ENCODE data around the gene TAOK3.
"Not testable (repeated sequence)": the region's sequence is repeated elsewhere in the genome, so short reads cannot be mapped to it uniquely, and the experiment has no call there.

TAOK3 gene

GRCh38 chr12:118282767-118283166, 89.9 kb downstream of the TAOK3 start:
- H3K27me3 ChIP-seq (replicated peaks; ENCODE audit: insufficient read depth, low read length), result no peaks in the 10 kb centered on the region
- no peak overlapping the region for H2AFZ ChIP-seq (ENCODE audit: low read length)
- H3K4me1 ChIP-seq (ENCODE audit: low read length), result no peaks in the 10 kb centered on the region
- no peaks in the 10 kb centered on the region for H3K36me3 ChIP-seq (replicated peaks; ENCODE audit: insufficient read depth, low read length)
- TF ChIP-seq EZH2phosphoT487 (IDR thresholded peaks at IDR 0.05; ENCODE audit: low read length), result no peak
- no peak for TF ChIP-seq EZH2 (optimal IDR thresholded peaks at IDR 0.05; ENCODE audit: low read depth, low read length)
- no peak for TF ChIP-seq CTCF (IDR thresholded peaks at IDR 0.05; ENCODE audit: low read length)
- H4K20me1 ChIP-seq (ENCODE audit: insufficient read depth, low read length), result no peaks in the 10 kb centered on the region
- H3F3A ChIP-seq (ENCODE audit: insufficient read depth, low read length), result no peaks in the 10 kb centered on the region
- no peak overlapping the region for H3K4me2 ChIP-seq (ENCODE audit: low read depth, low read length)
- H3K9me3 ChIP-seq (replicated peaks; ENCODE audit: insufficient read depth, low read length), result no peaks in the 10 kb centered on the region
- no peaks in the 10 kb centered on the region for H3K79me2 ChIP-seq (ENCODE audit: low read length)
- no peak overlapping the region for H3K4me3 ChIP-seq (ENCODE audit: low read length)
- no peak for DNase-seq
- no peak overlapping the region for H3K9ac ChIP-seq (ENCODE audit: low read length)
- H3K9me2 ChIP-seq (replicated peaks; ENCODE audit: insufficient read depth, low read length), result no peaks in the 10 kb centered on the region
- no peak overlapping the region for H3K27ac ChIP-seq (ENCODE audit: low read length)

- not testable (repeated sequence) for H3F3A ChIP-seq (ENCODE audit: insufficient read depth, low read length); H3K9me2 ChIP-seq (replicated peaks; ENCODE audit: insufficient read depth, low read length); H3K79me2 ChIP-seq (ENCODE audit: low read length); H3K4me1 ChIP-seq (ENCODE audit: low read length); H3K4me2 ChIP-seq (ENCODE audit: low read depth, low read length); H2AFZ ChIP-seq (ENCODE audit: low read length); H3K9me3 ChIP-seq (replicated peaks; ENCODE audit: insufficient read depth, low read length); DNase-seq; H3K27me3 ChIP-seq (replicated peaks; ENCODE audit: insufficient read depth, low read length); H3K36me3 ChIP-seq (replicated peaks; ENCODE audit: insufficient read depth, low read length); H3K9ac ChIP-seq (ENCODE audit: low read length); H3K4me3 ChIP-seq (ENCODE audit: low read length); H3K27ac ChIP-seq (ENCODE audit: low read length); H4K20me1 ChIP-seq (ENCODE audit: insufficient read depth, low read length)
Observed at GRCh38 chr12:118278288-118278687, 94.4 kb downstream of the TAOK3 start.

GRCh38 chr12:118274066-118274465, 98.6 kb downstream of the TAOK3 start:
- no peaks in the 10 kb centered on the region for H3K36me3 ChIP-seq (replicated peaks; ENCODE audit: insufficient read depth, low read length)
- H3K9me3 ChIP-seq (replicated peaks; ENCODE audit: insufficient read depth, low read length), result no peaks in the 10 kb centered on the region
- H3K4me3 ChIP-seq (ENCODE audit: low read length), result no peak overlapping the region
- no peak overlapping the region for H3K27ac ChIP-seq (ENCODE audit: low read length)
- H4K20me1 ChIP-seq (ENCODE audit: insufficient read depth, low read length), result no peaks in the 10 kb centered on the region
- H3K27me3 ChIP-seq (replicated peaks; ENCODE audit: insufficient read depth, low read length), result no peaks in the 10 kb centered on the region
- no peak for DNase-seq
- no peak overlapping the region for H3K9ac ChIP-seq (ENCODE audit: low read length)
- no peaks in the 10 kb centered on the region for H3K4me1 ChIP-seq (ENCODE audit: low read length)
- no peak overlapping the region for H3K4me2 ChIP-seq (ENCODE audit: low read depth, low read length)
- no peaks in the 10 kb centered on the region for H3K9me2 ChIP-seq (replicated peaks; ENCODE audit: insufficient read depth, low read length)
- no peak overlapping the region for H2AFZ ChIP-seq (ENCODE audit: low read length)
- TF ChIP-seq CTCF (IDR thresholded peaks at IDR 0.05; ENCODE audit: low read length), result no peak
- no peak for TF ChIP-seq EZH2 (optimal IDR thresholded peaks at IDR 0.05; ENCODE audit: low read depth, low read length)
- no peak for TF ChIP-seq EZH2phosphoT487 (IDR thresholded peaks at IDR 0.05; ENCODE audit: low read length)
- H3F3A ChIP-seq (ENCODE audit: insufficient read depth, low read length), result no peaks in the 10 kb centered on the region
- H3K79me2 ChIP-seq (ENCODE audit: low read length), result no peaks in the 10 kb centered on the region

- Histone ChIP-seq H3K4me2 (ENCODE audit: low read depth, low read length) (no peak overlapping the region), H2AFZ (ENCODE audit: low read length) (no peak overlapping the region), H4K20me1 (ENCODE audit: insufficient read depth, low read length) (no peaks in the 10 kb centered on the region), H3K4me3 (ENCODE audit: low read length) (no peak overlapping the region), H3K27me3 (replicated peaks; ENCODE audit: insufficient read depth, low read length) (no peaks in the 10 kb centered on the region), H3K36me3 (replicated peaks; ENCODE audit: insufficient read depth, low read length) (no peaks in the 10 kb centered on the region), H3K9me3 (replicated peaks; ENCODE audit: insufficient read depth, low read length) (no peaks in the 10 kb centered on the region), H3K79me2 (ENCODE audit: low read length) (no peaks in the 10 kb centered on the region), H3K9ac (ENCODE audit: low read length) (no peak overlapping the region), H3K27ac (ENCODE audit: low read length) (no peak overlapping the region), H3F3A (ENCODE audit: insufficient read depth, low read length) (no peaks in the 10 kb centered on the region), H3K4me1 (ENCODE audit: low read length) (no peaks in the 10 kb centered on the region), H3K9me2 (replicated peaks; ENCODE audit: insufficient read depth, low read length) (no peaks in the 10 kb centered on the region)
- TF ChIP-seq EZH2phosphoT487 (IDR thresholded peaks at IDR 0.05; ENCODE audit: low read length) (no peak), EZH2 (optimal IDR thresholded peaks at IDR 0.05; ENCODE audit: low read depth, low read length) (no peak), CTCF (IDR thresholded peaks at IDR 0.05; ENCODE audit: low read length) (no peak)
- no peak for DNase-seq
Observed at GRCh38 chr12:118271770-118272417, 100.8 kb downstream of the TAOK3 start.
